GM23338 (cell line): ENCODE measurements around the gene MAPT. TPM values are rescaled to one million over a fixed set of nuclear protein-coding genes. Genes with fewer than 3 reads are reported as not detected.

Source experiments
- ATAC-seq: fragments of 200-7000 bp; cut with Tn5 transposase; 3 replicates; pipeline ENCODE4 v1.9.1; 2020
- DNase-seq: peaks from one replicate; pipeline ENCODE4 v3.0.0-alpha.2; 2015; ENCODE audit warnings: low spot score
- H2AFZ ChIP-seq: fragments of 200-600 bp; sonication (generic); 2 replicates; pipeline ENCODE4 v1.8.0; 2016; ENCODE audit warnings: antibody characterized with exemption, mild to moderate bottlenecking, moderate library complexity
- H3F3A ChIP-seq: fragments of 200-600 bp; sonication (generic); replicated peaks from 2 replicates; pipeline ENCODE4 v1.8.0; 2017; ENCODE audit warnings: antibody characterized with exemption, mixed run types, low read depth
- H3K27ac ChIP-seq: fragments of 200-600 bp; sonication (generic); 2 replicates; pipeline ENCODE4 v1.6.1; 2016; ENCODE audit warnings: low read depth
- H3K27me3 ChIP-seq: fragments of 200-600 bp; sonication (generic); 2 replicates; pipeline ENCODE4 v1.8.0; 2016; ENCODE audit warnings: mild to moderate bottlenecking, mixed run types, moderate library complexity; ENCODE audit not compliant: insufficient read depth
- H3K36me3 ChIP-seq: fragments of 200-600 bp; sonication (generic); 2 replicates; pipeline ENCODE4 v1.8.0; 2016; ENCODE audit warnings: mild to moderate bottlenecking; ENCODE audit not compliant: insufficient read depth
- H3K4me1 ChIP-seq: fragments of 200-600 bp; sonication (generic); 2 replicates; pipeline ENCODE4 v1.8.0; 2016; ENCODE audit warnings: mild to moderate bottlenecking, moderate library complexity; ENCODE audit not compliant: insufficient read depth
- H3K4me2 ChIP-seq: fragments of 200-600 bp; sonication (generic); 2 replicates; pipeline ENCODE4 v1.7.1; 2017; ENCODE audit warnings: mixed run types
- H3K4me3 ChIP-seq: fragments of 200-600 bp; sonication (generic); 2 replicates; pipeline ENCODE4 v1.6.1; 2016; ENCODE audit warnings: mixed run types
- H3K79me2 ChIP-seq: fragments of 200-600 bp; sonication (generic); replicated peaks from 2 replicates; pipeline ENCODE4 v1.8.0; 2017; ENCODE audit warnings: mild to moderate bottlenecking; ENCODE audit not compliant: insufficient read depth
- H3K9me2 ChIP-seq: fragments of 200-600 bp; sonication (generic); 2 replicates; pipeline ENCODE4 v1.8.0; 2017; ENCODE audit not compliant: insufficient read depth
- H4K20me1 ChIP-seq: fragments of 200-600 bp; sonication (generic); replicated peaks from 2 replicates; pipeline ENCODE4 v1.8.0; 2017; ENCODE audit warnings: mild to moderate bottlenecking; ENCODE audit not compliant: insufficient read depth
- H3K27ac Mint-ChIP-seq: 2 replicates; pipeline ENCODE4 v1.8.0; 2020; ENCODE audit warnings: inconsistent platforms, mild to moderate bottlenecking, moderate library complexity, mixed read lengths
- H3K27me3 Mint-ChIP-seq: 3 replicates; pipeline ENCODE4 v1.8.0; 2022; ENCODE audit warnings: low read depth, mild to moderate bottlenecking, moderate library complexity, mixed read lengths, inconsistent platforms; ENCODE audit not compliant: insufficient read depth, poor library complexity
- H3K36me3 Mint-ChIP-seq: 3 replicates; pipeline ENCODE4 v1.8.0; 2021; ENCODE audit warnings: low read depth, mild to moderate bottlenecking, inconsistent platforms, moderate library complexity, mixed read lengths
- H3K4me1 Mint-ChIP-seq: 3 replicates; pipeline ENCODE4 v1.8.0; 2020; ENCODE audit warnings: mild to moderate bottlenecking, inconsistent platforms, mixed read lengths
- H3K4me3 Mint-ChIP-seq: 3 replicates; pipeline ENCODE4 v1.8.0; 2021; ENCODE audit warnings: moderate library complexity, mild to moderate bottlenecking, inconsistent platforms, mixed read lengths
- H3K9me3 Mint-ChIP-seq: 3 replicates; pipeline ENCODE4 v1.8.0; 2020; ENCODE audit warnings: moderate library complexity, mild to moderate bottlenecking, inconsistent platforms, mixed read lengths
- CREB1 ChIP-seq: fragments of 250-450 bp; sonication (Bioruptor Pico); IDR thresholded peaks from 2 replicates; pipeline ENCODE4 v1.5.0; 2020; ENCODE audit warnings: low read depth, mild to moderate bottlenecking, moderate library complexity
- CTCF ChIP-seq, 2 experiments: fragments of 200-600 bp in 1 of 2; sonication (generic) in 1 of 2; conservative IDR thresholded peaks; 2 replicates each; pipeline versions ENCODE4 v1.5.1 to v1.6.1; 2016 to 2017; ENCODE audit warnings: antibody characterized with exemption in 2 of 2, low read depth in 2 of 2, mild to moderate bottlenecking in 2 of 2, moderate library complexity in 1 of 2
- ETS1 ChIP-seq: IDR thresholded peaks from 2 replicates; pipeline ENCODE4 v1.6.1; 2016; ENCODE audit warnings: antibody characterized with exemption
- POLR2AphosphoS5 ChIP-seq: IDR thresholded peaks from 2 replicates; pipeline ENCODE4 v1.6.1; 2016; ENCODE audit warnings: antibody characterized with exemption, low read depth
- REST ChIP-seq: IDR thresholded peaks from one replicate; pipeline ENCODE4 v1.6.1; 2018; ENCODE audit warnings: antibody characterized with exemption; ENCODE audit not compliant: unreplicated experiment
- ZNF462 ChIP-seq: fragments of 250-450 bp; sonication (Bioruptor Pico); IDR thresholded peaks from 2 replicates; pipeline ENCODE4 v1.5.0; 2020; ENCODE audit warnings: mild to moderate bottlenecking, moderate library complexity
- long read RNA-seq: library from polyadenylated mRNA; unstranded; transcript quantifications from one replicate; pipeline ENCODE4 v2.0.0, GENCODE V29; 2020; ENCODE audit not compliant: unreplicated experiment
- polyA plus RNA-seq: library from polyadenylated mRNA; unstranded; fragments of >200 nt; fragmentation: Nextera tagmentation; extraction: Ambion mirVana; gene quantifications from 2 replicates; pipeline ENCODE4 v1.2.1, GENCODE V29; 2016
- total RNA-seq: library from RNA; depleted of rRNA; stranded (reverse); fragments of >200 nt; shearing (Covaris generic); gene quantifications from 2 replicates; pipeline ENCODE4 v1.2.3, GENCODE V29; 2014; rRNA removed

MAPT gene
- total RNA-seq (1.1 and 1.7 TPM in 2 replicates), polyA plus RNA-seq (2.1 and 2.8 TPM in 2 replicates)
- long read RNA-seq, partial matches to known transcripts = 0 of 3 reads
- long read RNA-seq, other reads (novel, unspliced or antisense) = 1 of 3 reads

- Histone ChIP-seq H2AFZ (peak within 1 kb of the TSS; percentile 97), H3K4me1 (peaks cover 4% of the 10 kb centered on the region), H3K79me2 (no peaks in the 10 kb centered on the region), H3K4me3 (peak within 1 kb of the TSS; percentile 85), H3K36me3 (no peaks in the 10 kb centered on the region), H3K27me3 (peaks cover 68% of the 10 kb centered on the region), H3K9me2 (no peaks in the 10 kb centered on the region), H3F3A (no peaks in the 10 kb centered on the region), H3K27ac (no peak within 1 kb of the TSS), H3K4me2 (peak within 1 kb of the TSS; percentile 99), H4K20me1 (no peaks in the 10 kb centered on the region)
- ATAC-seq = peak; percentile 63
- Mint-ChIP-seq H3K27me3 (peaks cover 70% of the 10 kb centered on the region), H3K4me3 (peak within 1 kb of the TSS; percentile 83), H3K4me1 (peaks cover 15% of the 10 kb centered on the region; the same call in 2 of the 3 replicates), H3K27ac (0 out of 2 replicates have a peak within 1 kb of the TSS, but pooled peaks have one; percentile 23), H3K9me3 (peaks cover 4% of the 10 kb centered on the region; the same call in 1 of the 3 replicates), H3K36me3 (no peaks in the 10 kb centered on the region)
- TF ChIP-seq ZNF462 (no peak), CREB1 (CRISPR knock-in tag) (peak; percentile 13; the same call in 1 of the 2 replicates), ETS1 (no peak), REST (no peak), CTCF (conservative IDR thresholded peaks at IDR 0.05; ENCODE audit: low read depth in 2 of 2) (peak; percentile 43 to 82), POLR2AphosphoS5 (peak; percentile 90)
- peak; percentile 90 for DNase-seq
Observed at GRCh38 chr17:45894022-45894784, at the start of gene MAPT. MAPT (plus strand) TSS chr17:45894554; CDS start chr17:45962338, 67,784 bp downstream.
